H1 (cell line): ENCODE measurements around the gene CTNNBL1. TPM values are rescaled to one million over a fixed set of nuclear protein-coding genes. Genes with fewer than 3 reads are reported as not detected.

Experiments
- CTCF ChIA-PET: fragments of 300-600 bp; sonication (Branson Sonifier 250); formaldehyde crosslinking; loops from one replicate; lab custom pipeline; 2021; ENCODE audit not compliant: partially characterized antibody; lab: Charles Lee
- POLR2A ChIA-PET: fragments of 300-600 bp; sonication (Branson Sonifier 250); formaldehyde crosslinking; loops from one replicate; lab custom pipeline; 2021; ENCODE audit warnings: inconsistent platforms; ENCODE audit not compliant: partially characterized antibody; lab: Charles Lee
- DNase-seq, 2 experiments: peaks; one replicate each; pipeline versions ENCODE4 v3.0.0 to v3.0.0-alpha.2; 2010 to 2022; ENCODE audit warnings: low spot score in 2 of 2, low read depth in 1 of 2, mixed read lengths in 1 of 2
- FAIRE-seq: peaks from 2 replicates; lab custom pipeline; 2011; peaks lifted over from hg19 to GRCh38; lab: Jason Lieb, UNC
- H2AFZ ChIP-seq: 2 replicates; pipeline ENCODE4 v1.8.1; 2012; ENCODE audit warnings: low read length, inconsistent platforms
- H2AK5ac ChIP-seq: 2 replicates; pipeline ENCODE4 v1.6.1; 2013; ENCODE audit warnings: low read depth, low read length
- H2BK120ac ChIP-seq: replicated peaks from 2 replicates; pipeline ENCODE3; 2013; ENCODE audit warnings: low read depth, low read length, inconsistent platforms
- H2BK12ac ChIP-seq: 2 replicates; pipeline ENCODE4 v1.6.1; 2013; ENCODE audit warnings: low read depth, low read length
- H2BK15ac ChIP-seq: 2 replicates; pipeline ENCODE4 v1.6.1; 2013; ENCODE audit warnings: low read length
- H2BK20ac ChIP-seq: 2 replicates; pipeline ENCODE4 v1.6.1; 2013; ENCODE audit warnings: low read length
- H2BK5ac ChIP-seq: 2 replicates; pipeline ENCODE4 v1.6.1; 2013; ENCODE audit warnings: low read depth, low read length
- H3K14ac ChIP-seq: 2 replicates; pipeline ENCODE4 v1.6.1; 2013; ENCODE audit warnings: inconsistent platforms; ENCODE audit not compliant: insufficient read length
- H3K18ac ChIP-seq: 2 replicates; pipeline ENCODE4 v1.6.1; 2013; ENCODE audit warnings: low read length; ENCODE audit errors: extremely low read depth
- H3K23ac ChIP-seq: 2 replicates; pipeline ENCODE4 v1.6.1; 2013; ENCODE audit warnings: inconsistent platforms; ENCODE audit not compliant: insufficient read length
- H3K23me2 ChIP-seq: 2 replicates; pipeline ENCODE4 v1.6.1; 2013; ENCODE audit warnings: low read depth, low read length
- H3K27ac ChIP-seq: 2 replicates; pipeline ENCODE4 v1.6.1; 2011; ENCODE audit warnings: low read depth, low read length, inconsistent platforms
- H3K27me3 ChIP-seq, 4 experiments: replicated peaks in 1 of 4; 1 replicate in 1 of 4; 2 replicates in 3 of 4; pipeline versions ENCODE4 v1.6.1 to v1.8.1; 2011 to 2013; ENCODE audit warnings: low read length in 3 of 4, mild to moderate bottlenecking in 3 of 4, inconsistent platforms in 2 of 4, mixed read lengths in 2 of 4, moderate library complexity in 1 of 4; ENCODE audit not compliant: control insufficient read depth in 3 of 4, insufficient read depth in 3 of 4; ENCODE audit errors: extremely low read depth in 1 of 4
- H3K36me3 ChIP-seq, 4 experiments: 2 replicates each; pipeline versions ENCODE4 v1.6.1 to v1.8.1; 2011 to 2013; ENCODE audit warnings: mild to moderate bottlenecking in 4 of 4, low read length in 3 of 4, moderate library complexity in 2 of 4, control low read depth in 1 of 4, inconsistent platforms in 1 of 4; ENCODE audit not compliant: insufficient read depth in 4 of 4, control insufficient read depth in 2 of 4
- H3K4ac ChIP-seq: replicated peaks from 2 replicates; pipeline ENCODE3; 2013; ENCODE audit warnings: low read length, low read depth, mixed read lengths, inconsistent platforms; ENCODE audit not compliant: insufficient read length
- H3K4me1 ChIP-seq, 4 experiments: replicated peaks in 1 of 4; 1 replicate in 1 of 4; 2 replicates in 3 of 4; pipeline versions ENCODE4 v1.6.1 to v1.8.1; 2011 to 2013; ENCODE audit warnings: low read length in 3 of 4, inconsistent platforms in 2 of 4, mixed read lengths in 1 of 4; ENCODE audit not compliant: insufficient read depth in 4 of 4, control insufficient read depth in 3 of 4
- H3K4me2 ChIP-seq, 2 experiments: 2 replicates each; pipeline versions ENCODE4 v1.6.1 to v1.8.1; 2011 to 2013; ENCODE audit warnings: low read depth in 2 of 2, low read length in 2 of 2, control low read depth in 1 of 2, inconsistent platforms in 1 of 2, mild to moderate bottlenecking in 1 of 2; ENCODE audit not compliant: insufficient read depth in 1 of 2
- H3K4me3 ChIP-seq, 4 experiments: fragments of 200-600, 300-600 bp in 1 of 4; sonication (generic), shearing (Covaris generic), sonication (Bioruptor Twin) in 1 of 4; 2 replicates each; pipeline versions ENCODE4 v1.5.1 to v1.8.1; 2011 to 2016; ENCODE audit warnings: low read length in 4 of 4, low read depth in 3 of 4, control low read depth in 2 of 4, inconsistent platforms in 2 of 4, mild to moderate bottlenecking in 2 of 4, mixed read lengths in 1 of 4, moderate library complexity in 1 of 4; ENCODE audit not compliant: insufficient read depth in 2 of 4; ENCODE audit errors: extremely low read depth in 1 of 4
- H3K56ac ChIP-seq: replicated peaks from 2 replicates; pipeline ENCODE3; 2013; ENCODE audit warnings: low read depth, mild to moderate bottlenecking, mixed read lengths, low read length, inconsistent platforms; ENCODE audit not compliant: insufficient read length
- H3K79me1 ChIP-seq: 2 replicates; pipeline ENCODE4 v1.6.1; 2013; ENCODE audit warnings: low read depth, low read length, control low read depth
- H3K79me2 ChIP-seq, 2 experiments: 2 replicates each; pipeline versions ENCODE4 v1.6.1 to v1.8.1; 2012 to 2013; ENCODE audit warnings: low read length in 2 of 2, mild to moderate bottlenecking in 2 of 2, inconsistent platforms in 1 of 2; ENCODE audit not compliant: insufficient read depth in 2 of 2, control insufficient read depth in 1 of 2
- H3K9ac ChIP-seq, 4 experiments: replicated peaks in 1 of 4; 1 replicate in 1 of 4; 2 replicates in 3 of 4; pipeline versions ENCODE4 v1.6.1 to v1.8.1; 2011 to 2013; ENCODE audit warnings: low read depth in 3 of 4, low read length in 3 of 4, control low read depth in 2 of 4, mild to moderate bottlenecking in 2 of 4, moderate library complexity in 2 of 4, inconsistent platforms in 1 of 4; ENCODE audit errors: extremely low read depth in 1 of 4
- H3K9me3 ChIP-seq, 2 experiments: 2 replicates each; pipeline versions ENCODE4 v1.6.1 to v1.8.1; 2012 to 2013; ENCODE audit warnings: mild to moderate bottlenecking in 2 of 2, moderate library complexity in 2 of 2, control low read depth in 1 of 2, inconsistent platforms in 1 of 2, low read depth in 1 of 2, low read length in 1 of 2, mixed read lengths in 1 of 2; ENCODE audit not compliant: insufficient read depth in 2 of 2
- H4K20me1 ChIP-seq, 2 experiments: replicated peaks in 1 of 2; 2 replicates each; pipeline versions ENCODE3 to v1.8.1; 2011 to 2013; ENCODE audit warnings: inconsistent platforms in 2 of 2, low read length in 2 of 2, mild to moderate bottlenecking in 1 of 2; ENCODE audit not compliant: insufficient read depth in 2 of 2, control insufficient read depth in 1 of 2
- H4K5ac ChIP-seq: 2 replicates; pipeline ENCODE4 v1.6.1; 2013; ENCODE audit warnings: low read length, low read depth, mixed read lengths, inconsistent platforms; ENCODE audit not compliant: insufficient read length
- H4K8ac ChIP-seq: 2 replicates; pipeline ENCODE4 v1.8.0; 2013; ENCODE audit warnings: mild to moderate bottlenecking, moderate library complexity, low read length, inconsistent platforms; ENCODE audit not compliant: insufficient read depth; ENCODE audit errors: extremely low read depth
- H4K91ac ChIP-seq: replicated peaks from 2 replicates; pipeline ENCODE3; 2013; ENCODE audit warnings: low read length, mixed read lengths, inconsistent platforms; ENCODE audit not compliant: insufficient read length
- ATF3 ChIP-seq: IDR thresholded peaks from 2 replicates; pipeline ENCODE4 v1.6.1; 2011; ENCODE audit warnings: low read depth, mild to moderate bottlenecking, low read length; ENCODE audit not compliant: insufficient read depth
- GTF2F1 ChIP-seq: IDR thresholded peaks from 2 replicates; pipeline ENCODE4 v1.6.1; 2012; ENCODE audit warnings: low read depth, low read length, improper control_type of control experiment, borderline replicate concordance
- HDAC2 ChIP-seq, 2 experiments: fragments of 300-600 bp in 1 of 2; sonication (generic) in 1 of 2; IDR thresholded peaks; 2 replicates each; pipeline ENCODE4 v1.6.1; 2011 to 2012; ENCODE audit warnings: low read depth in 2 of 2, low read length in 2 of 2, mild to moderate bottlenecking in 2 of 2, moderate library complexity in 2 of 2, borderline replicate concordance in 1 of 2, inconsistent platforms in 1 of 2
- MAX ChIP-seq: IDR thresholded peaks from 2 replicates; pipeline ENCODE4 v1.6.1; 2012; ENCODE audit warnings: inconsistent platforms
- NRF1 ChIP-seq: IDR thresholded peaks from 2 replicates; pipeline ENCODE4 v1.6.1; 2011; ENCODE audit warnings: mild to moderate bottlenecking, low read depth, low read length, improper control_type of control experiment
- POLR2AphosphoS5 ChIP-seq: IDR thresholded peaks from 2 replicates; pipeline ENCODE4 v1.6.1; 2011; ENCODE audit warnings: low read depth, low read length
- RFX5 ChIP-seq: IDR thresholded peaks from 2 replicates; pipeline ENCODE4 v1.6.1; 2011; ENCODE audit warnings: low read depth, low read length, improper control_type of control experiment, borderline replicate concordance
- SIN3A ChIP-seq, 2 experiments: IDR thresholded peaks in 1 of 2; conservative IDR thresholded peaks in 1 of 2; 2 replicates each; pipeline ENCODE4 v1.6.1; 2011 to 2012; ENCODE audit warnings: low read length in 2 of 2, improper control_type of control experiment in 1 of 2, low read depth in 1 of 2, mild to moderate bottlenecking in 1 of 2
- WGBS, 2 experiments: shearing (Covaris generic) in 1 of 2; methylation state at CpG; one replicate each; pipeline versions ENCODE4 v1.1.6 to v1.1.7; 2013 to 2015; ENCODE audit warnings: low lambda C conversion rate in 2 of 2, mixed read lengths in 2 of 2, inconsistent platforms in 1 of 2, low coverage in 1 of 2, missing lambda C conversion rate in 1 of 2; ENCODE audit not compliant: insufficient replicate concordance in 2 of 2, insufficient coverage in 1 of 2, insufficient read length in 1 of 2; ENCODE audit errors: extremely low coverage in 1 of 2, missing lambda C conversion rate in 1 of 2; 5-methylcytosine and 5-hydroxymethylcytosine counted together
- polyA plus RNA-seq, 7 experiments: library from polyadenylated mRNA; depleted of rRNA in 3 of 7; stranded (reverse) in 5 of 7; unstranded in 2 of 7; fragments of >200 nt in 5 of 7; fragments of 200-250 nt in 2 of 7; gene quantifications; 1 replicate in 5 of 7; 2 replicates in 1 of 7; 4 replicates in 1 of 7; pipeline versions ENCODE4 v1.2.1 to v1.2.3, GENCODE V29; 2011 to 2013; ENCODE audit warnings: missing spikeins in 2 of 7, mixed read lengths in 2 of 7
- total RNA-seq: library from RNA; stranded (reverse); fragmentation: NEBNext Ultra II Directional; extraction: Animal tissue kit (Norgen Biotek cat#: 25700); gene quantifications from 2 replicates; pipeline ENCODE4 v1.2.1, GENCODE V29; 2021

Gene CTNNBL1
- total and polyA plus RNA-seq, 2 of the 8 experiments (the other 6 are each of a cell fraction or from before 2014, with no cell fraction given), result 19.6 to 81.6 TPM

- H4K20me1 ChIP-seq, result no peaks in the 10 kb centered on the region
- H2AFZ ChIP-seq, result no peak overlapping the region
- ChIA-PET POLR2A (no interaction called here), CTCF (interaction anchor here (0.6 to 1.0 kb wide), 3 partner anchors 9 to 117 kb away, joined by 3 read pairs; no protein-coding TSS in a partner anchor)
- no peak overlapping the region for H2BK12ac ChIP-seq
- no peak for TF ChIP-seq MAX
- no peak for TF ChIP-seq ATF3
- TF ChIP-seq RFX5, result no peak
- no peak for TF ChIP-seq SIN3A (conservative IDR thresholded peaks at IDR 0.05 in 1 of 2, IDR thresholded peaks at IDR 0.05 in 1 of 2; ENCODE audit: low read depth in 1 of 2, low read length in 2 of 2)
- TF ChIP-seq GTF2F1, result no peak
- TF ChIP-seq HDAC2 (IDR thresholded peaks at IDR 0.05; ENCODE audit: borderline replicate concordance in 1 of 2, low read depth in 2 of 2, low read length in 2 of 2), result no peak
- TF ChIP-seq POLR2AphosphoS5, result no peak
- TF ChIP-seq NRF1, result no peak
- H3K79me1 ChIP-seq, result no peaks in the 10 kb centered on the region
- no peak overlapping the region for H2BK120ac ChIP-seq
- H3K9ac ChIP-seq, result no peak overlapping the region
- 87% methylated on average over 24 of the region's 24 CpGs; no CpG with 5 or more reads in 1 of the 2 experiments for WGBS, 2 experiments
- no peak overlapping the region for H2BK5ac ChIP-seq
- H3K56ac ChIP-seq, result no peak overlapping the region
- no peak overlapping the region for H2BK15ac ChIP-seq
- no peak overlapping the region for H2AK5ac ChIP-seq
- no peak overlapping the region for H3K18ac ChIP-seq
- no peaks in the 10 kb centered on the region for H3K4me1 ChIP-seq
- H3K4me2 ChIP-seq, result no peak overlapping the region
- no peaks in the 10 kb centered on the region for H3K79me2 ChIP-seq
- no peak overlapping the region for H3K27ac ChIP-seq
- H3K9me3 ChIP-seq, result no peaks in the 10 kb centered on the region
- H3K14ac ChIP-seq, result no peak overlapping the region
- H4K91ac ChIP-seq, result no peak overlapping the region
- H4K8ac ChIP-seq, result no peak overlapping the region
- no peak overlapping the region for H4K5ac ChIP-seq
- no peak overlapping the region for H3K23ac ChIP-seq
- H3K4me3 ChIP-seq, result no peak overlapping the region
- H3K27me3 ChIP-seq, result no peaks in the 10 kb centered on the region
- no peak overlapping the region for H2BK20ac ChIP-seq
- FAIRE-seq (no peak), DNase-seq (no peak)
- no peak overlapping the region for H3K4ac ChIP-seq
- H3K23me2 ChIP-seq, result no peaks in the 10 kb centered on the region
- H3K36me3 ChIP-seq, result no peaks in the 10 kb centered on the region; a peak in 3 of 8 replicates
These were observed 181.8 kb downstream of the CTNNBL1 start for GRCh38 chr20:37875460-37876175.
